ENCODE measurements around the gene RAPH1.

Gene RAPH1

DNA sequence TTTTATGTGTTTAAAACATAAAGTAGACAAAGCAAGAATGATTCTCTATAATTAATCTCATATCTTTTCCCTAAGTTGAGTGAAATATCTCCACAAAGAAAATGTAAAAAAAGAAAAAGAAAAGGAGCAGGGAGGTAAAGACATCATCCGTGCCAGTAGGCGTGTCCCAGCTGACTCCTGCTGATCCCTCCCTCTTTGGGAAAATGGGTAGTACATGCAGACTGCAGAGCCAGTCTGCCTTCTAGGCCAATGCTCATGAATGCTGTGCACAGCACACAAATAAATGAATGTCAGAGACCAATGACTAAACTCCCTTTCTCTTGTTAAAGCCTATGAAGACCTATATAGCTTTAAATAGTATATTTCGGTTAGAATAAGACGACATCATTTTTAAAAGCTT is 64.7 kb downstream of the RAPH1 start:
- no peak for DNase-seq (ENCODE audit: low read depth in 1 of 2, low spot score in 1 of 2)
- Histone ChIP-seq H3K27ac (replicated peaks) (no peak overlapping the region), H3K4me3 (replicated peaks; ENCODE audit: insufficient read depth, low read length) (no peak overlapping the region), H3K27me3 (ENCODE audit: insufficient read depth, poor library complexity, severe bottlenecking) (peaks cover 2% of the 10 kb centered on the region)
- TF ChIP-seq SPI1 (IDR thresholded peaks at IDR 0.05; ENCODE audit: borderline replicate concordance, low read depth): no peak
- no peak for TF ChIP-seq GABPA (IDR thresholded peaks at IDR 0.05; ENCODE audit: low read depth)
- no peak for TF ChIP-seq REST (IDR thresholded peaks at IDR 0.05; ENCODE audit: insufficient replicate concordance, low read depth)
- TF ChIP-seq, protein P1, sequence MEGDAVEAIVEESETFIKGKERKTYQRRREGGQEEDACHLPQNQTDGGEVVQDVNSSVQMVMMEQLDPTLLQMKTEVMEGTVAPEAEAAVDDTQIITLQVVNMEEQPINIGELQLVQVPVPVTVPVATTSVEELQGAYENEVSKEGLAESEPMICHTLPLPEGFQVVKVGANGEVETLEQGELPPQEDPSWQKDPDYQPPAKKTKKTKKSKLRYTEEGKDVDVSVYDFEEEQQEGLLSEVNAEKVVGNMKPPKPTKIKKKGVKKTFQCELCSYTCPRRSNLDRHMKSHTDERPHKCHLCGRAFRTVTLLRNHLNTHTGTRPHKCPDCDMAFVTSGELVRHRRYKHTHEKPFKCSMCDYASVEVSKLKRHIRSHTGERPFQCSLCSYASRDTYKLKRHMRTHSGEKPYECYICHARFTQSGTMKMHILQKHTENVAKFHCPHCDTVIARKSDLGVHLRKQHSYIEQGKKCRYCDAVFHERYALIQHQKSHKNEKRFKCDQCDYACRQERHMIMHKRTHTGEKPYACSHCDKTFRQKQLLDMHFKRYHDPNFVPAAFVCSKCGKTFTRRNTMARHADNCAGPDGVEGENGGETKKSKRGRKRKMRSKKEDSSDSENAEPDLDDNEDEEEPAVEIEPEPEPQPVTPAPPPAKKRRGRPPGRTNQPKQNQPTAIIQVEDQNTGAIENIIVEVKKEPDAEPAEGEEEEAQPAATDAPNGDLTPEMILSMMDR (IDR thresholded peaks at IDR 0.05; ENCODE audit: insufficient read depth, low read length): no peak
- TF ChIP-seq POLR2AphosphoS5 (IDR thresholded peaks at IDR 0.05; ENCODE audit: low read depth): no peak

GRCh38 chr2:203469546-203469945 is 65.6 kb downstream of the RAPH1 start:
- no peak for TF ChIP-seq GABPA (IDR thresholded peaks at IDR 0.05; ENCODE audit: low read depth)
- TF ChIP-seq, protein P1 (IDR thresholded peaks at IDR 0.05; ENCODE audit: insufficient read depth, low read length): no peak
- TF ChIP-seq POLR2AphosphoS5 (IDR thresholded peaks at IDR 0.05; ENCODE audit: low read depth): no peak
- no peak for TF ChIP-seq SPI1 (IDR thresholded peaks at IDR 0.05; ENCODE audit: borderline replicate concordance, low read depth)
- TF ChIP-seq REST (IDR thresholded peaks at IDR 0.05; ENCODE audit: insufficient replicate concordance, low read depth): no peak
- peaks cover 2% of the 10 kb centered on the region for H3K27me3 ChIP-seq (ENCODE audit: insufficient read depth, poor library complexity, severe bottlenecking)
- H3K27ac ChIP-seq (replicated peaks): no peak overlapping the region
- DNase-seq (ENCODE audit: low read depth in 1 of 2, low spot score in 1 of 2): no peak
- H3K4me3 ChIP-seq (replicated peaks; ENCODE audit: insufficient read depth, low read length): no peak overlapping the region

DNA sequence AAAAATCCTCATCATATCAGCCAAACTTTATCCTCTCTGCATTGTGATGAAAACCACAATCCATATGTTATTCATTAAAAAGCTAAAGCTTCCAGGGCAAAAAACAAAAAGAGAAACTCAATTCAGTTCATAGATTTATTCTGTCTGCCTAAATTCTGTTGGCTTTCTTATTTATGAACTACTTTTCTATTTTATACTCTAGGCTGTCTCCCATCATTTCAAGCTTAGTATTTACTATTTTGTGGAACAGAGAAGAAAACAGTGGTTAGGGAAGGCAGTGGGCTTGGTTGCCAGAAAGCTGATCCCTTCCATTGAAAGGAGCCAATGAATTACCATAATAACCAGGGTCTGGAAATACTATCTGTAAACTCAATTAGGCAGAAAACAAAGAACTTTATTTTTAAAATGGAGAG is 71.8 kb downstream of the RAPH1 start:
- no peak for TF ChIP-seq POLR2AphosphoS5 (IDR thresholded peaks at IDR 0.05; ENCODE audit: low read depth)
- DNase-seq (ENCODE audit: low read depth in 1 of 2, low spot score in 1 of 2): no peak
- H3K4me3 ChIP-seq (replicated peaks; ENCODE audit: insufficient read depth, low read length): no peak overlapping the region
- H3K27me3 ChIP-seq (ENCODE audit: insufficient read depth, poor library complexity, severe bottlenecking): peaks cover 1% of the 10 kb centered on the region
- H3K27ac ChIP-seq (replicated peaks): no peak overlapping the region

DNA sequence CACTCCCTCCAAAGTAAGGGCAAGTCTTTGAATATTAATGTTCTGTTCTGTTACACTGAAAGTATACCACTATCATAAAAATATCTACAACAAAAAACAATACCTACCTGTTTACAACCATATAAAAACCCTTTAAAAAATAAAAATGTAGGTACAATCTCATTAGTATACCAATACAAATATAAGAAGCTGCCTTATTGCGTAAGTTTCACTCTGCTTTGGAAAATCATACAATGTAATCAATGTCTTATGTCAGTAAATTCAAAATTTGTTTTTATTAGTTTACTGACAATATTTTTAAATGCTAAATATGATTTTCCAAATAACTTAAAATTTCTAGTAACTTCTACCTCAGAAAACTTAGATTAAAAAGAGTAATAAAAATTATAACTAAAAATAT is 72.8 kb downstream of the RAPH1 start:
- DNase-seq (ENCODE audit: low read depth in 1 of 2, low spot score in 1 of 2): no peak

More for the DNA sequence above, 72.8 kb downstream of the RAPH1 start:
- no peak overlapping the region for H3K4me3 ChIP-seq (replicated peaks; ENCODE audit: insufficient read depth, low read length)
- H3K27ac ChIP-seq (replicated peaks): no peak overlapping the region
- no peaks in the 10 kb centered on the region for H3K27me3 ChIP-seq (ENCODE audit: insufficient read depth, poor library complexity, severe bottlenecking)
- TF ChIP-seq, protein P1 (IDR thresholded peaks at IDR 0.05; ENCODE audit: insufficient read depth, low read length): no peak
- no peak for TF ChIP-seq POLR2AphosphoS5 (IDR thresholded peaks at IDR 0.05; ENCODE audit: low read depth)
- no peak for TF ChIP-seq SPI1 (IDR thresholded peaks at IDR 0.05; ENCODE audit: borderline replicate concordance, low read depth)

All from HL-60 (cell line).